AG08395 (cell line): ENCODE results near the gene ZNF189.

Experiments
- DNase-seq: peaks from one replicate; pipeline ENCODE4 v3.0.0; 2012; ENCODE audit warnings: mixed read lengths, low spot score

ZNF189 gene

DNA sequence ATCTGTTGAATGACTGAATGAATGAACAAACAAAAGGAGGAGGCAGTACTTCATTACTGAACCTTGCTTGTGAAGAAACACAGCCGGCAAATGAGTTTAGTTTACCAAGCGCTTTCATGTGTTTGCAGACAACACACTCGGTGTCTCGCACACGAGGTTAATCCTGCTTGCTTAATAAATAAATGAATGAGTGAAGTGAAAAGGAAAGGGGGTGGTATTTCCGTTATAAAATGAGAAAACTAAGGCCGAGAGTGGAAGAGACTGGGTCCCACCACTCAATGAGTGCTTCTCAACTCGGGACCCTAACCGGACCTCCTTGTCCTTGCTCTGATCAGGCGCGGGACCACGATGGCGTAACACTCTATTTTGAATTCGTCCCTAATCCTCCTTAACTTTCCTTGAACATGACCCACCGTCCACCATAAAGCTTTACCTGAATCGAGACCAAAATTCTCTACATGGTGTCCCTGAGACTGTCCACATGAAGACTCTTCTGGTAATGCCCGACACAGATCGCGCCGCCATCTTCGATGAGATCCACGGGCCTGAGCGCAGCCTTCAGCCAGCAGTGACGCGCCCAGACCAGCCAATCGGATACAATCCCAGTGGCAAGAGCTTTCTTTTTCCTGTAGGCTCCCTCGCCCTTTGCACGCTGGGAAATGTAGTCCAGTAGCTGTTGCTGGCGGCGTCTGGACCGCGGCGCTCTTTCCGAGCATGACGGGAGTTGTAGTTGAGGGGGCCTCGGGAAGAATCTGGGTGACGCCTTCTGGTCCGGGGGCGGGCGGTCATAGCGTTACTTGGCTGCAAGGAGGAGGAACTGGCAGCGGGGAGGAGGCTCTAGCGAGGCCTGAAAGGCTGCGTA, at the start of gene ZNF189, which contains the start of gene MRPL50:
TSS of gene ZNF189 (plus strand) at position 784 of the 862 bp plus-strand sequence. CDS start 306 bp downstream, outside the sequence.
TSS of gene MRPL50 (minus strand) at position 551 of the 862 bp plus-strand sequence. CDS start at position 525, 26 bp downstream.
- peak; percentile 98 for DNase-seq

- no peak for DNase-seq
Measured at GRCh38 chr9:101350285-101350684, 48.4 kb upstream of the ZNF189 start.

DNA sequence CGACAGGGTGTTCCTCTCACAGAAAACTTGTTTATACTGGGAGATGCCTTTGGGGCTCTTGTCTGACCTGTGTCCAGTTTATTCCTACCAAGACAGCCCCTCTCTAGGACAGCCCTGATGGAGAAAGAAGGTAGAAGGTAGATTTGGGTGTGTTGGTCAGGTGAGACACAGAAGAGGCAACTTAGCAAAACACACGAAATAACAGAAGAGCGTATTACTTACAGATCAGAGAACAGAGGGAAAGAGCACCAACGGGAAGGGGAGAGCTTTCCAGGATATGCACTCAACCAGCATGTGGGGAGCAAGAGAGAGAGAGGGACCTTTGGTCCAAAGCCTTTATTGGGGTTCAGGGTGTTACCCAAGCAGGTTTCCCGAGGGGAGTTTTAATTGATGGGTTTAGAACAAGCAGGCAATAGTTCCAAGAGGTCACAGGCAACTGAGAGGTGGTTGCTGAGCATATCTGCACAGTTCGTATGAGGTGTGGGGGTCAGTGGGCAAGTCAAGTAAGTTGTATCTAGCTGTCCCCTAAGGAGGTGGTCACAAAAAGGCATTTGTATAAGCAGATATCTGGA, 45.7 kb upstream of the ZNF189 start:
- DNase-seq = no peak

DNA sequence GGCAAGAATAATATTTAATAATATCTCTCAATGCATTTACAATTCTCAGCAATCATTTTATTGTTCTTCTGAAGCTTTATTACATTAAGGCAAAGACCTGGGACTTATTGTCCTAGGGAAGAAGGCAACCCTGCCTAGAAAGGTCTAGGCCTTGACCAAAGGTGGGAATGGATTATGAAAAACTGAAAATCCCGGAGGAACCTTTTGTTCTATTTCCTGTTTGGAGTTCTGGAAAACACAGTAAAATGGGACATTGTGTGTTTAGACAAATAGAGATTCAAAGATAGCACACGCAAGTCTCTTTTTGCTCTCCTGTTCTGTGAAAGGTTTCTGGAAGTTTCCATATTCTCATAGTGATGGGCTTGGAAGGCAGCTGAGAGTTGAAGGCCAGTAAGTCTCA, 45.0 kb upstream of the ZNF189 start:
- DNase-seq = no peak

- no peak for DNase-seq
Measured at GRCh38 chr9:101354143-101354764, 44.4 kb upstream of the ZNF189 start.

DNA sequence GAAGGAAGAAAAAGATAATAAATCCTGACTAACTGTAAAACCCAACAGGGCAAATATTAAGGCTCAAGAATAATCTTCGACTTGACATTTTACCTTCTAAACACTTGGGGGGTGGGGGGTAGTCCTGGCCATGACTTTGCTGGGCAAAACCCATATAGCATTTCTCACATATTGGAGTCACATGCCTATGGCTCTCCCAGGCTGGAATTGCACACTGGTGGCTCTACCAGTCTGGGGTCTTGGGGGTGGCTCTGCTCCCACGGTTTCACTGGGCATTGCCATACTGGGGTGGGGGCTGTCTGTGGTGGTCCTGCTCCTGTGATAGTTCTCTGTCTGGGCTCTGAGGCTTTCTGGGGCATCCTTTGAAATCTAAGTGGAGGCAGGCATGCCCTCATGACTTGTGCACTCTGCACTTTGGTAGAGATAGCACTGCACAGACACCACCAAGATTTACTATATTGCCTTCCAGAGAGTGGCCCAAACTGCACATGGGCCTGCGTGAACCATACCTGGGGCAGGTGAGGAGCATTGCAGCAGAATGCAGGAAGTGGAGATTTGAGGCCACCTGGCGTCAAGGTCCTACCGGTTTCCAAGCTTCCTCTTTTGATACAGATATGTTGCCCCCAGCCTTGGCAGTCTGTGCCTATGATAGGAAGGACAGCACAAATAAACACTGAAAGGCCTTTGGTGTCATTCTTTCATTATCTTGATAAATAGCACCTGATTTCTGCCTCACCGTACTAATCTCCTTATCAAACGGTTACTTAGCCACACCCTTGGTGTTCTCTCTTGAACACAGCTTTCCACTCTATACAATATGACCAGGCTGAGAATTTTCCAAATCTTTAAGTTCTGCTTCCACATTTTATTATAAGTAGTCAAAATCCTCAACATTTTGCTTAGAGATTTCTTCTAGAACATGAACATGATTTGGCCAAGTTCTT, 43.6 kb upstream of the ZNF189 start:
- DNase-seq = no peak

- no peak for DNase-seq
Measured at GRCh38 chr9:101356619-101357018, 42.0 kb upstream of the ZNF189 start.

DNA sequence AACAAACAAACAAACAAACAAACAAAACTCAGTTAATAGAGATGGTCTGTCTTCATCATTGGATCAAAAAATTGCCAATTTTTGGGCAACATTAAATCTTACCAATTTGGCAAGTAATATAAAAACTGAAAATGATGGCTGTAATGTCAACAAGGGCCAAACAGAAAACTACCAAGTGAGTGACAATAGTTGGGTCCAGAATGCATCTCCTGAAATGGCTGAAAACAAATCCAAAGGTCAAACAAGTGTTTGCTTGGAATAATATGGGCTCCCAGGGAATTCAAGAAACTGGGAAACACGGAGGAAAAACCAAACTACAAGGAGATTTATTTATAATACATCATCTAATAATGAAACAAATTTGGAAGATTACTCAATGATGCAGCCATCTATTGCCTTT, 39.0 kb upstream of the ZNF189 start:
- no peak for DNase-seq

DNA sequence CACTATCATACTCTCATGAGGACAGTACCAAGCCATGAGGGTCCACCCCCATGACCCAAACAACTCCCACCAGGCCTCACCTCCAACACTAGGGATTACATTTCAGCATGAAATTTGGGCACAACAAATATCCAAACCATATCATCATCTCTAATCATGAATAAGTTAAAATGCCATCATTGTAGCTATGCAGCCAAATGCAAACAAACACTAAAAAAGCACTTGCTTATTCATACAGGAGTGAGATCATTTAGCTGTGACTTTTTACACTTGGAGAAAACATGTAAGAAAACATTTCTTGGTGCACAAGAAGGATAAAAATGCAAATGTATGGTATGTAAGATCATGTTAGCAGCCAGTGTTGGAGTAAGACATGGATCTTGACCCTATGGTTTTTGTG, 38.0 kb upstream of the ZNF189 start:
- DNase-seq = no peak

GRCh38 chr9:101362450-101362849, 36.2 kb upstream of the ZNF189 start:
- no peak for DNase-seq

- DNase-seq = no peak
Measured at GRCh38 chr9:101365181-101365580, 33.5 kb upstream of the ZNF189 start.

GRCh38 chr9:101366038-101366756, 32.5 kb upstream of the ZNF189 start:
- DNase-seq = peak; percentile 26

DNA sequence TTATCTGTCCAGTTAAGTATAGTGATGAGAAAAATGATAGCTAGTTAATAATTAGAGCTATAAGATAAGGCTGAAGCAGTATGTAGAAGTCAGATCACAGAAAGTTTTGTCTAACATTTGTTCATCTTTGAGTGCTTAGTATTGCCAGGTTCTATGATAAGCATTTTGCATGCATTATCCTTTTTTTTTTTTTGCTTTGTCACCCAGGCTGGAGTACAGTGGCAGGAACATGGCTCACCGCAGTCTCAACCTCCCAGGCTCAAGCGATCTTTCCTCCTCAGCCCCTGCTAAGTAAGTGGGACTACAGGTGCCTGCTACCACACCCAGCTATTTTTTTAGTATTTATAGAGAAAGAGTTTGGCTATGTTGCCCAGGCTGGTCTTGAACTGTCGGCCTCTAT, 31.3 kb upstream of the ZNF189 start:
- no peak for DNase-seq

GRCh38 chr9:101369286-101369685, 29.4 kb upstream of the ZNF189 start:
- DNase-seq = peak; percentile 11

DNA sequence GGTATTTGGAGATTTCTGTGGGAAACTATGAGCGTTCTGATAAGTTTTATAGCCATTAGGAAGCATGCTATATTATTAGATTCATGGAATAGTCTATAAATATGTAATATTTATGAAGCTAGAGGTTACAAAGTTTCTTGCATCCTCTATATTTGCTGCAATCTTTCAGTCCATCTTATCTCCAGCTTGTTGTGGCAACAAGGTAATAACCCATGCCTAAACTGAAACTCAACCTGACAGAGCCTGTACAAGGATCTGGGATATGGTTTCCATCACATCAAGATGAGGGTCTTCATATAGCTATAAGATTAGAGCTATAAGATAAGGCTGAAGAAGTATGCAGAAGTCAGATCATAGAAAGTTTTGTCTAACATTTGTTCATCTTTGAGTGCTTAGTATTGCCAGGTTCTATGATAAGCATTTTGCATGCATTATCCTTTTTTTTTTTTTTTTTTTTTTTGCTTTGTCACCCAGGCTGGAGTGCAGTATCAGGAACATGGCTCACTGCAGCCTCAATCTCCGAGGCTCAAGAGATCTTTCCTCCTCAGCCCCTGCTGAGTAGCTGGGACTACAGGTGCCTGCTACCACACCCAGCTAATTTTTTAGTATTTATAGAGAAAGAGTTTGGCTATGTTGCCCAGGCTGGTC, 28.6 kb upstream of the ZNF189 start:
- DNase-seq = no peak

GRCh38 chr9:101371813-101372212, 26.8 kb upstream of the ZNF189 start:
- no peak for DNase-seq

- DNase-seq = no peak
Measured at GRCh38 chr9:101372327-101373118, 26.1 kb upstream of the ZNF189 start.

- no peak for DNase-seq
Measured at GRCh38 chr9:101375546-101375945, 23.1 kb upstream of the ZNF189 start.

DNA sequence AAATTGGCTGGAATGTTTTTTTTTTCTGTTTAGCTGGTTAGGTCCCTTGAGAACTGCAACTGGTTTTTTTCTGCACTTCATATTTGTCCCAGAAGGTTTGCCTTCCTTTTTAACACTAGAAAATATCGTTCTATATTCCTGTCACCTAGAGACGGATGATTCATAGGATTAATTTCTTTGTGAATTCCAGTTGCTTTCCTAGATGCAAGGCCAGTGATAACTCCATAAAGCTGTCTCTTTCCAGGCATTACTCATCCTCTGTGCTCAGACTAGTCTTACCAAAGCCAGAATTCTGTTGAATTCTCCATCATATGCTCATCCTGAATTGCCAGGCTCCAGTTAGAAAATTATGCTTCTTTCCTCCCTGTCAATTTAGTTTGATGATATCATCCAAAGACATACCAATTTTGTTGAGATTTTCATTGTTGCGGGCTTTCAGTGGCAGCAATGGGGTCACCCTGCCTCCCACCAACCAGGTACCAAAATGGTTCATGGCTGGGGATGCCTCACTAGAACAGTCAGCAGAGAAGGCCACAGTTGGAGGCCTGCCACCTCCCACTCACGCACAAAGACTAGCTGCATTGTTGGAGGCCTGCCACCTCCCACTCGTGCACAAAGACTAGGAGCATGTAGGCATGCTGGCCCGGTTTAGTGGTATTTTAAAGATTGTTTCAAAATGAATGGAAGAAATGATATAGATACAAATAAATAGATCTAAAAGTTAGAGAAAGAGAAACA, 22.4 kb upstream of the ZNF189 start:
- DNase-seq = peak; percentile 80
